ENCODE results near the gene RYR1. TPM values are rescaled to one million over a fixed set of nuclear protein-coding genes. Genes with fewer than 3 reads are reported as not detected.

The RYR1 gene
- total and polyA plus RNA-seq, 2 of the 8 experiments (the other 6 are each of a cell fraction or from before 2014, with no cell fraction given), result 5.8 to 11.8 TPM

GRCh38 chr19:38485541-38486285, 52.2 kb downstream of the RYR1 start:
- Histone ChIP-seq H4K91ac (replicated peaks; ENCODE audit: insufficient read length, low read length) (no peak overlapping the region), H3K14ac (ENCODE audit: insufficient read length) (no peak overlapping the region), H3K79me1 (ENCODE audit: low read depth, low read length) (no peaks in the 10 kb centered on the region), H4K8ac (ENCODE audit: extremely low read depth, insufficient read depth, low read length) (no peak overlapping the region), H3K23me2 (ENCODE audit: low read depth, low read length) (peaks cover 8% of the 10 kb centered on the region; the same call in 1 of the 2 replicates), H2BK12ac (ENCODE audit: low read depth, low read length) (no peak overlapping the region), H3K4me1 (replicated peaks in 1 of 4; ENCODE audit: control insufficient read depth in 3 of 4, insufficient read depth in 4 of 4, low read length in 3 of 4) (no peaks in the 10 kb centered on the region), H3K9me3 (ENCODE audit: insufficient read depth in 2 of 2, low read depth in 1 of 2, low read length in 1 of 2) (no peaks in the 10 kb centered on the region), H3K36me3 (ENCODE audit: control insufficient read depth in 2 of 4, insufficient read depth in 4 of 4, low read length in 3 of 4) (peaks cover 7 to 38% (median 19%) of the 10 kb centered on the region in 4 experiments; a peak in 7 of 8 replicates), H3K27ac (ENCODE audit: low read depth, low read length) (no peak overlapping the region), H3K27me3 (replicated peaks in 1 of 4; ENCODE audit: control insufficient read depth in 3 of 4, extremely low read depth in 1 of 4, insufficient read depth in 3 of 4, low read length in 3 of 4) (no peaks in the 10 kb centered on the region), H3K23ac (ENCODE audit: insufficient read length) (no peak overlapping the region), H3K4me3 (ENCODE audit: extremely low read depth in 1 of 4, insufficient read depth in 2 of 4, low read depth in 3 of 4, low read length in 4 of 4) (no peak overlapping the region), H3K18ac (ENCODE audit: extremely low read depth, low read length) (no peak overlapping the region), H2BK20ac (ENCODE audit: low read length) (no peak overlapping the region), H2BK120ac (replicated peaks; ENCODE audit: low read depth, low read length) (no peak overlapping the region), H4K5ac (ENCODE audit: insufficient read length, low read depth, low read length) (no peak overlapping the region), H4K20me1 (replicated peaks in 1 of 2; ENCODE audit: control insufficient read depth in 1 of 2, insufficient read depth in 2 of 2, low read length in 2 of 2) (peaks cover 0 to 2% of the 10 kb centered on the region in 2 experiments), H3K79me2 (ENCODE audit: control insufficient read depth in 1 of 2, insufficient read depth in 2 of 2, low read length in 2 of 2) (no peaks in the 10 kb centered on the region), H3K4ac (replicated peaks; ENCODE audit: insufficient read length, low read depth, low read length) (no peak overlapping the region), H3K9ac (replicated peaks in 1 of 4; ENCODE audit: extremely low read depth in 1 of 4, low read depth in 3 of 4, low read length in 3 of 4) (no peak overlapping the region), H2BK5ac (ENCODE audit: low read depth, low read length) (no peak overlapping the region), H3K4me2 (ENCODE audit: insufficient read depth in 1 of 2, low read depth in 2 of 2, low read length in 2 of 2) (no peak overlapping the region), H2AFZ (ENCODE audit: low read length) (no peak overlapping the region), H2BK15ac (ENCODE audit: low read length) (no peak overlapping the region), H3K56ac (replicated peaks; ENCODE audit: insufficient read length, low read depth, low read length) (no peak overlapping the region), H2AK5ac (ENCODE audit: low read depth, low read length) (no peak overlapping the region)
- CTCF ChIA-PET (ENCODE audit: partially characterized antibody), result interaction anchor here (0.8 kb wide), 1 partner anchor 81 kb away, joined by 3 read pairs; no protein-coding TSS in a partner anchor
- DNase-seq (ENCODE audit: low read depth in 1 of 2, low spot score in 2 of 2), result no peak
- FAIRE-seq, result no peak
- 94% methylated on average over 36 of the region's 49 CpGs; no CpG with 5 or more reads in 1 of the 2 experiments for WGBS, 2 experiments (ENCODE audit: extremely low coverage in 1 of 2, insufficient coverage in 1 of 2, insufficient read length in 1 of 2, insufficient replicate concordance in 2 of 2, low coverage in 1 of 2, low lambda C conversion rate in 2 of 2, missing lambda C conversion rate in 1 of 2)
- POLR2A ChIA-PET (ENCODE audit: partially characterized antibody), result interaction anchor here (1.0 kb wide), 1 partner anchor 82 kb away, joined by 3 read pairs; no protein-coding TSS in a partner anchor
- TF ChIP-seq CBX8 (IDR thresholded peaks at IDR 0.05; ENCODE audit: borderline replicate concordance, low read depth, low read length) (no peak), ASH2L (IDR thresholded peaks at IDR 0.05; ENCODE audit: low read length) (no peak), NRF1 (IDR thresholded peaks at IDR 0.05; ENCODE audit: low read depth, low read length) (no peak), CTBP2 (IDR thresholded peaks at IDR 0.05; ENCODE audit: borderline replicate concordance, insufficient read depth, insufficient read length, low read length) (no peak), TCF12 (IDR thresholded peaks at IDR 0.05; ENCODE audit: low read depth, low read length) (no peak)
- TF ChIP-seq, protein P1, sequence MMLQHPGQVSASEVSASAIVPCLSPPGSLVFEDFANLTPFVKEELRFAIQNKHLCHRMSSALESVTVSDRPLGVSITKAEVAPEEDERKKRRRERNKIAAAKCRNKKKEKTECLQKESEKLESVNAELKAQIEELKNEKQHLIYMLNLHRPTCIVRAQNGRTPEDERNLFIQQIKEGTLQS (IDR thresholded peaks at IDR 0.05; ENCODE audit: insufficient read depth, low read depth, low read length), result no peak
